HCT116 (cell line): ENCODE measurements around the gene CXCR4. TPM values are rescaled to one million over a fixed set of nuclear protein-coding genes. Genes with fewer than 3 reads are reported as not detected.

Source experiments
- ATAC-seq: fragments of 200-7000 bp; cut with Tn5 transposase; 2 replicates; pipeline ENCODE4 v1.9.1; 2020; ENCODE audit warnings: mild to moderate bottlenecking, moderate library complexity
- BruUV-seq: library from RNA; stranded (reverse); fragments of 400-500 nt; replicated peaks from 2 replicates; lab custom pipeline; 2021; lab: Mats Ljungman, UMichigan
- CTCF ChIA-PET: fragments of 300-600 bp; sonication (Branson Sonifier 250); formaldehyde crosslinking; loops from one replicate; lab custom pipeline; 2021; ENCODE audit warnings: antibody characterized with exemption; lab: Charles Lee
- POLR2A ChIA-PET: fragments of 300-600, 350-600 bp; sonication (Branson Sonifier 250); formaldehyde crosslinking; loops from one replicate; lab custom pipeline; 2021; ENCODE audit warnings: antibody characterized with exemption; lab: Charles Lee
- RAD21 ChIA-PET, 2 experiments: fragments of 300-600 bp; sonication (Branson Sonifier 250); formaldehyde crosslinking; loops; one replicate each; lab custom pipeline; 2023; ENCODE audit warnings: low total read pairs in 2 of 2; ENCODE audit not compliant: uncharacterized antibody in 2 of 2, unreplicated experiment in 2 of 2, low non-redundant PET in 1 of 2; lab: Charles Lee
- DNase-seq: peaks from one replicate; pipeline ENCODE4 v3.0.0-alpha.2; 2010; ENCODE audit warnings: low read depth, low spot score
- H2AFZ ChIP-seq: fragments of 200-600 bp; shearing (Covaris generic), sonication (generic); 2 replicates; pipeline ENCODE4 v1.6.1; 2017; ENCODE audit warnings: low read depth, mixed run types, mixed read lengths, antibody characterized with exemption, low read length; ENCODE audit not compliant: poor library complexity, severe bottlenecking
- H3K27ac ChIP-seq: 2 replicates; pipeline ENCODE4 v1.5.1; 2012; ENCODE audit warnings: low read depth, low read length
- H3K27me3 ChIP-seq: fragments of 200-600 bp; sonication (generic); 2 replicates; pipeline ENCODE4 v1.6.1; 2016; ENCODE audit warnings: mixed run types, low read length, mixed read lengths; ENCODE audit not compliant: insufficient read depth
- H3K36me3 ChIP-seq, 2 experiments: fragments of 200-500 bp in 1 of 2; fragments of 200-600 bp in 1 of 2; sonication (Bioruptor generic) in 1 of 2; sonication (generic) in 1 of 2; 2 replicates each; pipeline versions ENCODE4 v1.5.1 to v1.6.1; 2014 to 2016; ENCODE audit warnings: low read length in 2 of 2, inconsistent platforms in 1 of 2, mixed read lengths in 1 of 2, mixed run types in 1 of 2; ENCODE audit not compliant: insufficient read depth in 2 of 2, control insufficient read depth in 1 of 2
- H3K4me1 ChIP-seq, 2 experiments: fragments of 200-600 bp in 1 of 2; sonication (generic) in 1 of 2; 2 replicates each; pipeline versions ENCODE4 v1.5.1 to v1.6.1; 2012 to 2017; ENCODE audit warnings: low read length in 2 of 2, inconsistent platforms in 1 of 2, mild to moderate bottlenecking in 1 of 2, mixed read lengths in 1 of 2, mixed run types in 1 of 2, moderate library complexity in 1 of 2; ENCODE audit not compliant: insufficient read depth in 2 of 2, control insufficient read depth in 1 of 2
- H3K4me2 ChIP-seq: fragments of 200-600 bp; sonication (generic); 2 replicates; pipeline ENCODE4 v1.6.1; 2017; ENCODE audit warnings: mixed run types, low read length, mixed read lengths
- H3K4me3 ChIP-seq, 2 experiments: fragments of 200-600 bp in 1 of 2; sonication (generic) in 1 of 2; replicated peaks in 1 of 2; 2 replicates each; pipeline ENCODE4 v1.5.1; 2011 to 2016; ENCODE audit warnings: low read length in 2 of 2, control low read depth in 1 of 2, low read depth in 1 of 2, mild to moderate bottlenecking in 1 of 2, mixed read lengths in 1 of 2, mixed run types in 1 of 2
- H3K79me2 ChIP-seq: fragments of 200-600 bp; sonication (generic); 2 replicates; pipeline ENCODE4 v1.6.1; 2017; ENCODE audit warnings: mild to moderate bottlenecking, mixed run types, low read length, moderate library complexity, mixed read lengths; ENCODE audit not compliant: insufficient read depth
- H3K9ac ChIP-seq: fragments of 200-600 bp; sonication (generic); 2 replicates; pipeline ENCODE4 v1.6.1; 2016; ENCODE audit warnings: low read length, mixed read lengths
- H3K9me2 ChIP-seq: fragments of 200-600 bp; sonication (generic), shearing (Covaris generic); 2 replicates; pipeline ENCODE4 v1.6.1; 2017; ENCODE audit warnings: mixed run types, mild to moderate bottlenecking, moderate library complexity; ENCODE audit not compliant: insufficient read depth
- H3K9me3 ChIP-seq, 2 experiments: fragments of 200-500 bp in 1 of 2; fragments of 200-600 bp in 1 of 2; sonication (Bioruptor generic) in 1 of 2; sonication (generic) in 1 of 2; 2 replicates each; pipeline ENCODE4 v1.6.1; 2014 to 2017; ENCODE audit warnings: low read length in 2 of 2, mixed read lengths in 2 of 2, inconsistent platforms in 1 of 2, low read depth in 1 of 2, mild to moderate bottlenecking in 1 of 2, mixed run types in 1 of 2, moderate library complexity in 1 of 2; ENCODE audit not compliant: control insufficient read depth in 1 of 2, insufficient read depth in 1 of 2
- H4K20me1 ChIP-seq: fragments of 200-600 bp; sonication (generic), shearing (Covaris generic); 2 replicates; pipeline ENCODE4 v1.6.1; 2017; ENCODE audit warnings: mixed run types, mild to moderate bottlenecking, moderate library complexity; ENCODE audit not compliant: insufficient read depth
- CBX3 ChIP-seq: IDR thresholded peaks from 2 replicates; pipeline ENCODE4 v1.6.1; 2012; ENCODE audit warnings: low read depth
- EGR1 ChIP-seq: IDR thresholded peaks from 2 replicates; pipeline ENCODE4 v1.6.1; 2012; ENCODE audit warnings: low read depth
- ELF1 ChIP-seq: IDR thresholded peaks from 2 replicates; pipeline ENCODE4 v1.6.1; 2012; ENCODE audit warnings: low read depth, borderline replicate concordance
- JUND ChIP-seq: IDR thresholded peaks from 2 replicates; pipeline ENCODE4 v1.6.1; 2012
- POLR2A ChIP-seq: IDR thresholded peaks from 2 replicates; pipeline ENCODE4 v1.7.0; 2011; ENCODE audit warnings: borderline replicate concordance; ENCODE audit not compliant: insufficient read depth, insufficient read length; ENCODE audit errors: extremely low read depth
- POLR2AphosphoS5 ChIP-seq: IDR thresholded peaks from 2 replicates; pipeline ENCODE4 v1.6.1; 2011; ENCODE audit warnings: mild to moderate bottlenecking, low read depth, low read length, moderate library complexity
- SRF ChIP-seq: IDR thresholded peaks from 2 replicates; pipeline ENCODE4 v1.6.1; 2012; ENCODE audit warnings: low read depth
- TCF7L2 ChIP-seq: IDR thresholded peaks from 2 replicates; pipeline ENCODE4 v1.7.0; 2011; ENCODE audit warnings: borderline replicate concordance, inconsistent platforms; ENCODE audit not compliant: insufficient read depth, insufficient read length; ENCODE audit errors: extremely low read depth
- ZFX ChIP-seq: fragments of 450-650 bp; IDR thresholded peaks from 2 replicates; pipeline ENCODE4 v1.6.1; 2017
- ZNF274 ChIP-seq: fragments of 200-500 bp; sonication (Bioruptor generic); IDR thresholded peaks from 2 replicates; pipeline ENCODE4 v1.6.1; 2014; ENCODE audit warnings: mild to moderate bottlenecking, low read depth, low read length, inconsistent platforms
- intact Hi-C: fragments of 100-400 bp; cut with micrococcal nuclease; formaldehyde crosslinking; loops from 2 replicates; pipeline ENCODE4 v1.10.0; 2022
- total RNA-seq: library from RNA; stranded (reverse); gene quantifications from one replicate; pipeline ENCODE4 v1.2.1, GENCODE V29; 2021; ENCODE audit not compliant: unreplicated experiment
- TF ChIP-seq, protein P1 (sequence below), 3 experiments: fragments of 200-600 bp in 1 of 3; sonication (generic) in 1 of 3; IDR thresholded peaks in 2 of 3; conservative IDR thresholded peaks in 1 of 3; 2 replicates each; pipeline ENCODE4 v1.5.1; 2012 to 2017; ENCODE audit warnings: low read depth in 2 of 3, low read length in 2 of 3, antibody characterized with exemption in 1 of 3, borderline replicate concordance in 1 of 3, control low read depth in 1 of 3, mild to moderate bottlenecking in 1 of 3, mixed read lengths in 1 of 3, mixed run types in 1 of 3, moderate library complexity in 1 of 3; ENCODE audit not compliant: insufficient read depth in 1 of 3

Gene CXCR4
- total RNA-seq, 1 experiment from 2014 or later, result 1.3 TPM

DNA sequence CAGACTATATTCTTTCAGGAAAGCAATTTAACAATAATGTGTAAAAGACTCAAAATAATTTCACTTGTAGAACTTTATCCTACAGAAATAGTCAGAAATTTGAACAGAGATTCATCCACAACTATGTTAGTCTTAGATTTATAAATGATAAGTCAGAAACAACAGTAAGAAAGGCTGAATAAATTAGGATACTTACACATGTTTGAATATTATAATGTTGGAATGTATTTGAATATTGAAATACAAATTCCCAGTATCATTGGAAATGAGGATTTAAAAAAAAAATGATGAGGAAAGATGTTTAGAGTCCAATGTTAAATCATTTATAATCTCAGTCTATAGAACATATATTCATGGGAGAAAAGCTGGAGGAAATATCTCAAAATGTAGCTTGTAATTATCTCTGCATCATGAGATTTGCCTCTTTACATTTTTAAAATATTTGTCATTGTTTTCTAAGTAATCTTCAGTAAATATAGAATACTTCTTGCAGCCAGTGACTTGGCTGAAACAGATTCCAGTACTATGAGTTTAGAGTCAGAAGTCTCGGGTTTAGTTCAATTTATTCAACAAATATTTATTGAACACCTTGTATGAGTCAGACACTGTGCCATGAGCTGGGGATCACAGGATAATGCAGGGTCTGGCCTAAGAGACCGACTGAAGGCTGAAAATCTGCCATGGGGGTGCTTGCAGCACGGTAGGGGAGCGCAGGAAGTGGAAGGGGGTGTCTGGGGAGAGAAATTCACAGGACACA is 32.3 kb downstream of the CXCR4 start (continued):
- TF ChIP-seq ELF1, result no peak

- no peak for ATAC-seq
Observed at GRCh38 chr2:136081582-136082210, 36.3 kb downstream of the CXCR4 start.

More at GRCh38 chr2:136081582-136082210, 36.3 kb downstream of the CXCR4 start:
- H3K27ac ChIP-seq, result no peak overlapping the region
- no peaks in the 10 kb centered on the region for H4K20me1 ChIP-seq
- no peak for TF ChIP-seq JUND
- no peak for TF ChIP-seq ZFX
- TF ChIP-seq POLR2A, result no peak
- no peak for TF ChIP-seq TCF7L2
- no peak for TF ChIP-seq ZNF274
- TF ChIP-seq EGR1, result no peak
- no peak for TF ChIP-seq SRF
- no peak for TF ChIP-seq POLR2AphosphoS5
- no peak for TF ChIP-seq CBX3
- TF ChIP-seq, protein P1, sequence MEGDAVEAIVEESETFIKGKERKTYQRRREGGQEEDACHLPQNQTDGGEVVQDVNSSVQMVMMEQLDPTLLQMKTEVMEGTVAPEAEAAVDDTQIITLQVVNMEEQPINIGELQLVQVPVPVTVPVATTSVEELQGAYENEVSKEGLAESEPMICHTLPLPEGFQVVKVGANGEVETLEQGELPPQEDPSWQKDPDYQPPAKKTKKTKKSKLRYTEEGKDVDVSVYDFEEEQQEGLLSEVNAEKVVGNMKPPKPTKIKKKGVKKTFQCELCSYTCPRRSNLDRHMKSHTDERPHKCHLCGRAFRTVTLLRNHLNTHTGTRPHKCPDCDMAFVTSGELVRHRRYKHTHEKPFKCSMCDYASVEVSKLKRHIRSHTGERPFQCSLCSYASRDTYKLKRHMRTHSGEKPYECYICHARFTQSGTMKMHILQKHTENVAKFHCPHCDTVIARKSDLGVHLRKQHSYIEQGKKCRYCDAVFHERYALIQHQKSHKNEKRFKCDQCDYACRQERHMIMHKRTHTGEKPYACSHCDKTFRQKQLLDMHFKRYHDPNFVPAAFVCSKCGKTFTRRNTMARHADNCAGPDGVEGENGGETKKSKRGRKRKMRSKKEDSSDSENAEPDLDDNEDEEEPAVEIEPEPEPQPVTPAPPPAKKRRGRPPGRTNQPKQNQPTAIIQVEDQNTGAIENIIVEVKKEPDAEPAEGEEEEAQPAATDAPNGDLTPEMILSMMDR (IDR thresholded peaks at IDR 0.05 in 2 of 3, conservative IDR thresholded peaks at IDR 0.05 in 1 of 3; ENCODE audit: borderline replicate concordance in 1 of 3, insufficient read depth in 1 of 3, low read depth in 2 of 3, low read length in 2 of 3), result no peak
- no peak overlapping the region for H3K9ac ChIP-seq
- no peaks in the 10 kb centered on the region for H3K36me3 ChIP-seq
- CTCF ChIA-PET, result no interaction called here
- BruUV-seq, result no TSS peak
- intact Hi-C loops, result no loop called here
- no peak overlapping the region for H3K4me3 ChIP-seq
- H3K4me1 ChIP-seq, result no peaks in the 10 kb centered on the region; a peak in 1 of 4 replicates
- no peaks in the 10 kb centered on the region for H3K9me2 ChIP-seq
- H3K79me2 ChIP-seq, result no peaks in the 10 kb centered on the region
- DNase-seq, result no peak
- RAD21 ChIA-PET, result no interaction called here
- no peak overlapping the region for H3K4me2 ChIP-seq
- H3K27me3 ChIP-seq, result no peaks in the 10 kb centered on the region
- POLR2A ChIA-PET, result no interaction called here
- H2AFZ ChIP-seq, result no peak overlapping the region
- H3K9me3 ChIP-seq, result no peaks in the 10 kb centered on the region
